K562 (cell line): ENCODE data around the gene ST6GAL1. TPM values are rescaled to one million over a fixed set of nuclear protein-coding genes. Genes with fewer than 3 reads are reported as not detected.

Experiments
- ARID4B ChIP-seq: sonication (generic); formaldehyde crosslinking; IDR thresholded peaks from 2 replicates; pipeline ENCODE4 v1.8.0; 2022; ENCODE audit warnings: mild to moderate bottlenecking, missing genetic modification reagents
- HMG20B ChIP-seq: fragments of 250-450 bp; sonication (Bioruptor Pico); IDR thresholded peaks from 2 replicates; pipeline ENCODE4 v1.5.0; 2021; ENCODE audit warnings: mild to moderate bottlenecking
- ZBTB49 ChIP-seq: sonication (generic); formaldehyde crosslinking; IDR thresholded peaks from 2 replicates; pipeline ENCODE4 v1.8.0; 2022; ENCODE audit warnings: missing genetic modification reagents, mild to moderate bottlenecking, borderline replicate concordance
- polyA plus RNA-seq, 8 experiments: library from polyadenylated mRNA; depleted of rRNA in 4 of 8; stranded (reverse) in 5 of 8; unstranded in 3 of 8; fragments of >200 nt; fragmentation: Nextera tagmentation in 2 of 8; fragmentation: Illumina TruSeq in 1 of 8; extraction: Ambion mirVana in 2 of 8; extraction: Trizol in 1 of 8; gene quantifications; 2 replicates each; pipeline versions ENCODE4 v1.2.1 to v1.2.3, GENCODE V29; 2011 to 2014; ENCODE audit warnings: inconsistent platforms in 1 of 8, missing spikeins in 1 of 8
- total RNA-seq, 7 experiments: library from RNA; depleted of rRNA in 6 of 7; stranded (reverse); fragments of >200 nt in 6 of 7; fragmentation: Illumina TruSeq in 2 of 7; extraction: Trizol in 2 of 7; gene quantifications; 2 replicates each; pipeline versions ENCODE4 v1.2.1 to v1.2.3, GENCODE V29; 2011 to 2021; ENCODE audit warnings: low replicate concordance in 1 of 7

The ST6GAL1 gene
- total and polyA plus RNA-seq, 9 of the 15 experiments (the other 6 are each of a cell fraction or from before 2014, with no cell fraction given): 31.9 to 145 (median 71.0) TPM

- TF ChIP-seq ZBTB49 (CRISPR knock-in tag) (no peak), ARID4B (no peak), HMG20B (CRISPR knock-in tag) (no peak)
Observed at GRCh38 chr3:187022403-187023029, 92.2 kb downstream of the ST6GAL1 start (continued).
